Measurements from ENCODE around the gene LAPTM5. TPM values are rescaled to one million over a fixed set of nuclear protein-coding genes. Genes with fewer than 3 reads are reported as not detected.

The LAPTM5 gene
- total RNA-seq, 1 experiment from 2014 or later: 1.5 TPM

DNA sequence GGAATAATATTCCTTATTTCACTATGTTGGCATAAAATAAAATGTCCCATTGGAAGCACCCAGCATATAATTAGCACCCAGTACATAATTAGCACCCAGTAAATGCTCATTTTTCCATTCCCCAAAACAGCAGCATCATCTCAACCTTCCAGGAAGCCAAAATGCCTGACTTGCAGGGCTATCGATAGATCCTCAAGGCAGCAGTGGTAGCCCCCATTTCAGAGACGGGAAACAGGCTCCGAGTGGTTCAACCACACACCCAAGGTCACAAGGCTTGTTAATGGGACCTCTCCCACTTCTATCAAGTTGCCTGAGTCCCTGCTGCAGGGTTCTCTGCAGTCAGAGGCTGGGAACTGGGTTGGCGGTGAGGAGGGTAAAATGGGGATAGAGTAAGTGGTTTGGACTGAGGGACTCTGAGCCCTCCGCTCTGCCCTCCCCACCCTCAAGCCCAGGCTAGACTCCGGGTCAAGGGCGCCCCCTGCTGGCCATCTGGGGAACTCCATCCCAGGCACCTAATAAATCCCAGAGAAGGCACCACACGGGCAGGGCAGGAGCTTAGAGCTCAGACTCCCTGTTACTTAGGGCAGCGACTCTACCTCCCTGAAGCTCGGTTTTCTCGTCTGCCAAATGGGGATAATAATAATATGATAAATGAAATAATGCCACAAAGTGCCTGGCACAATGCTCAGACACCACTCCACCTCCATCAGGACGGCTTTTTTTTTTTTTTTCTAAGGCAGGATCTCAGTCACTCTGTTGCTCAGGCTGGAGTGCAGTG is 21.9 kb upstream of the LAPTM5 start:
- Histone ChIP-seq H4K20me1 (ENCODE audit: insufficient read depth) (no peaks in the 10 kb centered on the region), H2AFZ (ENCODE audit: low read depth, low read length, poor library complexity, severe bottlenecking) (peak overlapping the region; percentile 65), H3K27me3 (ENCODE audit: insufficient read depth, low read length) (no peaks in the 10 kb centered on the region), H3K36me3 (ENCODE audit: control insufficient read depth in 1 of 2, insufficient read depth in 2 of 2, low read length in 2 of 2) (no peaks in the 10 kb centered on the region), H3K9me3 (ENCODE audit: control insufficient read depth in 1 of 2, insufficient read depth in 1 of 2, low read depth in 1 of 2, low read length in 2 of 2) (no peaks in the 10 kb centered on the region), H3K27ac (ENCODE audit: low read depth, low read length) (no peak overlapping the region), H3K79me2 (ENCODE audit: insufficient read depth, low read length) (no peaks in the 10 kb centered on the region), H3K4me2 (ENCODE audit: low read length) (peak overlapping the region; percentile 44), H3K4me1 (ENCODE audit: control insufficient read depth in 1 of 2, insufficient read depth in 2 of 2, low read length in 2 of 2) (peaks cover 9 to 35% of the 10 kb centered on the region in 2 experiments; a peak in 3 of 4 replicates), H3K9me2 (ENCODE audit: insufficient read depth) (no peaks in the 10 kb centered on the region), H3K9ac (ENCODE audit: low read length) (no peak overlapping the region), H3K4me3 (replicated peaks in 1 of 2; ENCODE audit: low read depth in 1 of 2, low read length in 2 of 2) (no peak overlapping the region)
- intact Hi-C loops (cut with micrococcal nuclease): loop anchor here (1.0 to 5.0 kb wide), 2 partner anchors 60 to 148 kb away; no protein-coding TSS in a partner anchor
- ChIA-PET POLR2A (interaction anchor here (0.7 to 3.2 kb wide), 3 partner anchors 57 to 146 kb away, joined by 4 to 43 read pairs (median 4); no protein-coding TSS in a partner anchor), RAD21 (ENCODE audit: low non-redundant PET in 1 of 2, low total read pairs in 2 of 2, uncharacterized antibody in 2 of 2, unreplicated experiment in 2 of 2) (interaction anchor here (0.8 to 3.4 kb wide), 6 partner anchors 60 to 138 kb away, joined by 3 to 39 read pairs (median 9); no protein-coding TSS in a partner anchor), CTCF (interaction anchor here (0.6 to 4.7 kb wide), 34 partner anchors 9 to 1501 kb away, joined by 3 to 210 read pairs (median 4); partner anchors contain the start of genes LAPTM5 and MATN1)
- DNase-seq (ENCODE audit: low read depth, low spot score): peak; percentile 55
- no peak for TF ChIP-seq FOSL1 (IDR thresholded peaks at IDR 0.05; ENCODE audit: low read depth)
- TF ChIP-seq SP1 (IDR thresholded peaks at IDR 0.05; ENCODE audit: low read depth): no peak
- TF ChIP-seq CEBPB (IDR thresholded peaks at IDR 0.05; ENCODE audit: low read depth): no peak
- TF ChIP-seq EZH2phosphoT487 (IDR thresholded peaks at IDR 0.05; ENCODE audit: borderline replicate concordance): no peak
- TF ChIP-seq, protein P1, sequence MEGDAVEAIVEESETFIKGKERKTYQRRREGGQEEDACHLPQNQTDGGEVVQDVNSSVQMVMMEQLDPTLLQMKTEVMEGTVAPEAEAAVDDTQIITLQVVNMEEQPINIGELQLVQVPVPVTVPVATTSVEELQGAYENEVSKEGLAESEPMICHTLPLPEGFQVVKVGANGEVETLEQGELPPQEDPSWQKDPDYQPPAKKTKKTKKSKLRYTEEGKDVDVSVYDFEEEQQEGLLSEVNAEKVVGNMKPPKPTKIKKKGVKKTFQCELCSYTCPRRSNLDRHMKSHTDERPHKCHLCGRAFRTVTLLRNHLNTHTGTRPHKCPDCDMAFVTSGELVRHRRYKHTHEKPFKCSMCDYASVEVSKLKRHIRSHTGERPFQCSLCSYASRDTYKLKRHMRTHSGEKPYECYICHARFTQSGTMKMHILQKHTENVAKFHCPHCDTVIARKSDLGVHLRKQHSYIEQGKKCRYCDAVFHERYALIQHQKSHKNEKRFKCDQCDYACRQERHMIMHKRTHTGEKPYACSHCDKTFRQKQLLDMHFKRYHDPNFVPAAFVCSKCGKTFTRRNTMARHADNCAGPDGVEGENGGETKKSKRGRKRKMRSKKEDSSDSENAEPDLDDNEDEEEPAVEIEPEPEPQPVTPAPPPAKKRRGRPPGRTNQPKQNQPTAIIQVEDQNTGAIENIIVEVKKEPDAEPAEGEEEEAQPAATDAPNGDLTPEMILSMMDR (IDR thresholded peaks at IDR 0.05 in 2 of 3, conservative IDR thresholded peaks at IDR 0.05 in 1 of 3; ENCODE audit: borderline replicate concordance in 1 of 3, insufficient read depth in 1 of 3, low read depth in 2 of 3, low read length in 2 of 3): peak; percentile 93 to 96 (median 94)
- peak; percentile 96 for TF ChIP-seq RAD21 (IDR thresholded peaks at IDR 0.05; ENCODE audit: low read depth)
- TF ChIP-seq ZFX (IDR thresholded peaks at IDR 0.05): no peak
- ATAC-seq: peak; percentile 79
- BruUV-seq (replicated peaks): no TSS peak

All from HCT116 (cell line).